Pancreas (tissue), 10 donors: ENCODE results near the gene MS4A2. TPM values are rescaled to one million over a fixed set of nuclear protein-coding genes. Genes with fewer than 3 reads are reported as not detected.
A peak's percentile ranks its signal among the peaks of the same experiment; 100 is the strongest.

Experiments used
- ATAC-seq, 4 donors: fragments of 200-7000 bp; cut with Tn5 transposase; one replicate each; pipeline versions ENCODE4 v1.8.0 to v1.9.1; 2020; ENCODE audit warnings: mild to moderate bottlenecking in 4 of 4, moderate library complexity in 4 of 4
- DNase-seq, 6 donors: peaks; one replicate each; pipeline ENCODE4 v3.0.0-alpha.2; 2020
- FAIRE-seq: peaks from 2 replicates; lab custom pipeline; 2012; peaks lifted over from hg19 to GRCh38; lab: Jason Lieb, UNC
- H3K27ac ChIP-seq, 4 donors: fragments of 200-600 bp; sonication (generic); 1 replicate in 3 of 4; 2 replicates in 1 of 4; pipeline versions ENCODE4 v1.5.0 to v1.8.0; 2020
- H3K27me3 ChIP-seq, 4 donors: fragments of 200-600 bp; one replicate each; pipeline ENCODE4 v1.8.0; 2021
- H3K36me3 ChIP-seq, 3 donors: fragments of 200-600 bp; sonication (generic) in 1 of 3; one replicate each; pipeline versions ENCODE4 v1.5.0 to v1.8.0; 2020 to 2021
- H3K4me1 ChIP-seq, 3 donors: fragments of 200-600 bp; one replicate each; pipeline ENCODE4 v1.8.0; 2021
- H3K4me3 ChIP-seq, 4 donors: fragments of 200-600 bp; sonication (generic) in 2 of 4; one replicate each; pipeline versions ENCODE4 v1.5.0 to v1.8.0; 2020 to 2021
- H3K9me3 ChIP-seq, 4 donors: fragments of 200-600 bp; one replicate each; pipeline ENCODE4 v1.8.0; 2021
- CTCF ChIP-seq, 4 donors: fragments of 200-600 bp; sonication (generic) in 3 of 4; IDR thresholded peaks; one replicate each; pipeline versions ENCODE4 v1.5.0 to v1.8.0; 2021; ENCODE audit warnings: antibody characterized with exemption in 4 of 4
- WGBS, 2 donors: extraction: QIAGEN DNeasy Blood & Tissue Kit; methylation state at CpG; one replicate each; pipeline ENCODE4 v1.1.7; 2013; 5-methylcytosine and 5-hydroxymethylcytosine counted together
- intact Hi-C, 3 donors: fragments of 100-400 bp; cut with DNase I; formaldehyde crosslinking; loops; one replicate each; pipeline versions ENCODE4 v1.11.1 to v1.14.2; 2022
- polyA plus RNA-seq, 2 donors: library from polyadenylated mRNA; stranded (reverse); fragments of 200-250 nt; gene quantifications; one replicate each; pipeline ENCODE4 v1.2.3, GENCODE V29; 2013
- total RNA-seq, 6 donors: library from RNA; stranded (reverse); fragmentation: NEBNext Ultra II Directional in 4 of 6; extraction: Animal tissue kit (Norgen Biotek cat#: 25700) in 4 of 6; gene quantifications; one replicate each; pipeline versions ENCODE4 v1.2.1 to v1.2.4, GENCODE V29; 2021 to 2023
- donor health status: healthy with polysubstance abuse.
- donor health status: DM: no; HTN: no; CAD: no; lungs with moderate emphysema.
- donor health status: DM: no; HTN: no; CAD: no.
- donor health status: control.
- donor health status: control.
- donor health status: Bipolar disorder and iron deficiency.
- donor health status: DM: yes; HTN: yes; CAD: no.
- donor health status: DM: no; HTN: no; CAD: no.
- donor health status: DM: no; HTN: no; CAD: no.
- donor health status: DM: yes; HTN: yes; CAD: no.

Gene MS4A2
- total and polyA plus RNA-seq, 8 donors, result 0.04 to 0.93 (median 0.35) TPM; not detected in 1

GRCh38 chr11:60084631-60085273, 3.7 kb upstream of the MS4A2 start:
- no peaks in the 10 kb centered on the region for H3K36me3 ChIP-seq
- no peaks in the 10 kb centered on the region for H3K9me3 ChIP-seq
- intact Hi-C loops, result no loop called here
- TF ChIP-seq CTCF (IDR thresholded peaks at IDR 0.05), result no peak
- peaks cover 0 to 4% (median 0%) of the 10 kb centered on the region in 3 donors for H3K4me1 ChIP-seq
- no peak overlapping the region for H3K4me3 ChIP-seq
- peak in 2 of 4 donors; percentile 15 to 32 for ATAC-seq
- no peak overlapping the region for H3K27ac ChIP-seq
- no peak for DNase-seq
- H3K27me3 ChIP-seq, result no peaks in the 10 kb centered on the region
- no peak for FAIRE-seq
- WGBS, 2 donors, result 44 to 49% methylated on average over 3 of the region's 3 CpGs

DNA sequence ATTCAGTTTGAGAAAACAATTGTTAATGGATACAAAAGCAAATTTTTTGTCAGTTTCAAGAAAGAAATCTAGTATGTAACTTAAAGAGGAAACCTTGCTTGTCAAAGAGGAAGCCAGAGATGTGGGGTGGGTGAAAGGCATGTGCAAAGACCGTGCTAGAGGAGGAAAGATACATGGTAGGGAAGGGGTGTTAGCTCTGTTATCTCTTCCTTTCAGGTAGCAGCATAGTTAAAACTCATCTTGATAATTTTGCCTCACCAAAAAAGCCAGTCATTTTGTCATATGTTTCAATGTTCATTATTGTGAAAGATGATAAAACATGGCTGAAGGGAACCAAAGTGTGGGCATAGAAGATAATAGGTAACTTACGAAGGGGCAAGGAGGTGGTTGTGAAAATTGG, 2.6 kb upstream of the MS4A2 start:
- DNase-seq (no peak), FAIRE-seq (no peak), ATAC-seq (no peak)
- TF ChIP-seq CTCF (IDR thresholded peaks at IDR 0.05), result no peak
- 86 to 94% methylated on average over 2 of the region's 2 CpGs for WGBS, 2 donors
- Histone ChIP-seq H3K4me3 (no peak overlapping the region), H3K9me3 (no peaks in the 10 kb centered on the region), H3K4me1 (peaks cover 0 to 4% (median 0%) of the 10 kb centered on the region in 3 donors), H3K27me3 (no peaks in the 10 kb centered on the region), H3K36me3 (no peaks in the 10 kb centered on the region), H3K27ac (no peak overlapping the region)
- intact Hi-C loops, result no loop called here

GRCh38 chr11:60087239-60087638, 1.2 kb upstream of the MS4A2 start:
- H3K4me1 ChIP-seq, result peaks cover 0 to 4% (median 0%) of the 10 kb centered on the region in 3 donors
- H3K27ac ChIP-seq, result no peak overlapping the region
- intact Hi-C loops, result no loop called here
- no peaks in the 10 kb centered on the region for H3K27me3 ChIP-seq
- no peak for TF ChIP-seq CTCF (IDR thresholded peaks at IDR 0.05)
- no peaks in the 10 kb centered on the region for H3K9me3 ChIP-seq
- ATAC-seq (peak in 2 of 4 donors; percentile 28 to 62), FAIRE-seq (no peak), DNase-seq (no peak)
- no peak overlapping the region for H3K4me3 ChIP-seq
- WGBS, 2 donors, result 15 to 19% methylated on average over 1 of the region's 1 CpG
- H3K36me3 ChIP-seq, result no peaks in the 10 kb centered on the region

DNA sequence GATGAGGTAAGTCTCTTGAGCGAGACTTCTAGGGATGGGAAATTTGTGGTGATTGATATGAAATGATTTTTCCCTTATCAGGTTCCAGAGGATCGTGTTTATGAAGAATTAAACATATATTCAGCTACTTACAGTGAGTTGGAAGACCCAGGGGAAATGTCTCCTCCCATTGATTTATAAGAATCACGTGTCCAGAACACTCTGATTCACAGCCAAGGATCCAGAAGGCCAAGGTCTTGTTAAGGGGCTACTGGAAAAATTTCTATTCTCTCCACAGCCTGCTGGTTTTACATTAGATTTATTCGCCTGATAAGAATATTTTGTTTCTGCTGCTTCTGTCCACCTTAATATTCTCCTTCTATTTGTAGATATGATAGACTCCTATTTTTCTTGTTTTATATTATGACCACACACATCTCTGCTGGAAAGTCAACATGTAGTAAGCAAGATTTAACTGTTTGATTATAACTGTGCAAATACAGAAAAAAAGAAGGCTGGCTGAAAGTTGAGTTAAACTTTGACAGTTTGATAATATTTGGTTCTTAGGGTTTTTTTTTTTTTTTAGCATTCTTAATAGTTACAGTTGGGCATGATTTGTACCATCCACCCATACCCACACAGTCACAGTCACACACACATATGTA, 7.1 kb downstream of the MS4A2 start:
- intact Hi-C loops, result no loop called here
- Histone ChIP-seq H3K27ac (no peak overlapping the region), H3K4me1 (peaks cover 10 to 11% (median 10%) of the 10 kb centered on the region in 3 donors), H3K27me3 (no peaks in the 10 kb centered on the region), H3K9me3 (no peaks in the 10 kb centered on the region), H3K36me3 (no peaks in the 10 kb centered on the region), H3K4me3 (no peak overlapping the region)
- no peak for TF ChIP-seq CTCF (IDR thresholded peaks at IDR 0.05)
- DNase-seq (no peak), ATAC-seq (peak; percentile 34 to 83 (median 66)), FAIRE-seq (no peak)
- 33 to 39% methylated on average over 4 of the region's 4 CpGs for WGBS, 2 donors

- no peak for ATAC-seq
Measured at GRCh38 chr11:60097189-60097588, 8.7 kb downstream of the MS4A2 start.

More at GRCh38 chr11:60097189-60097588, 8.7 kb downstream of the MS4A2 start:
- TF ChIP-seq CTCF (IDR thresholded peaks at IDR 0.05), result no peak
- Histone ChIP-seq H3K27ac (no peak overlapping the region), H3K27me3 (no peaks in the 10 kb centered on the region), H3K4me3 (no peak overlapping the region), H3K36me3 (no peaks in the 10 kb centered on the region), H3K9me3 (no peaks in the 10 kb centered on the region), H3K4me1 (peaks cover 10 to 11% (median 10%) of the 10 kb centered on the region in 3 donors)
- FAIRE-seq, result no peak
- intact Hi-C loops, result no loop called here
- WGBS, 2 donors, result 67 to 68% methylated on average over 1 of the region's 1 CpG
- no peak for DNase-seq
